ENCODE data around the gene SLC22A25. TPM values are rescaled to one million over a fixed set of nuclear protein-coding genes. Genes with fewer than 3 reads are reported as not detected.

SLC22A25 gene
- total RNA-seq, 1 donor from 2014 or later = not detected

- peaks cover 6% of the 10 kb centered on the region for H3K27me3 Mint-ChIP-seq (ENCODE audit: insufficient read depth, low read depth)
- no peaks in the 10 kb centered on the region for H3K4me1 Mint-ChIP-seq
- H2AFZ ChIP-seq (replicated peaks) = no peak overlapping the region
Measured at GRCh38 chr11:63210111-63210510, 33.3 kb downstream of the SLC22A25 start.

More at GRCh38 chr11:63210111-63210510, 33.3 kb downstream of the SLC22A25 start:
- Histone ChIP-seq H3K27me3 (no peaks in the 10 kb centered on the region), H3K27ac (no peak overlapping the region), H3K4me3 (no peak overlapping the region), H3K36me3 (no peaks in the 10 kb centered on the region), H3K79me2 (ENCODE audit: low read depth) (no peaks in the 10 kb centered on the region), H4K20me1 (ENCODE audit: low read depth) (no peaks in the 10 kb centered on the region), H3K4me1 (no peaks in the 10 kb centered on the region), H3K9me3 (ENCODE audit: low read depth) (peaks cover 5% of the 10 kb centered on the region), H3K9ac (no peak overlapping the region), H3K4me2 (no peak overlapping the region), H3F3A (ENCODE audit: low read depth) (no peaks in the 10 kb centered on the region)
- Mint-ChIP-seq H3K36me3 (no peaks in the 10 kb centered on the region), H3K27ac (no peak overlapping the region), H3K4me3 (no peak overlapping the region), H3K9me3 (peaks cover 15% of the 10 kb centered on the region)
- no peak for TF ChIP-seq EZH2 (IDR thresholded peaks at IDR 0.05)
- TF ChIP-seq EZH2phosphoT487 (IDR thresholded peaks at IDR 0.05) = no peak
- no peak for TF ChIP-seq CTCF (IDR thresholded peaks at IDR 0.05)
- no peak for DNase-seq (ENCODE audit: low spot score)

Other genes starting within 250 kb of the SLC22A25 start
- not detected in 2 replicates for gene SLC22A8, start 227.8 kb downstream of the SLC22A25 start, total RNA-seq (ENCODE audit: low replicate concordance)
- not detected in 2 replicates for gene SLC22A24, start 99.4 kb downstream of the SLC22A25 start, total RNA-seq (ENCODE audit: low replicate concordance)
- gene SLC22A9, start 126.2 kb upstream of the SLC22A25 start, total RNA-seq (ENCODE audit: low replicate concordance) = not detected in 2 replicates
- gene PLAAT5, start 247.6 kb upstream of the SLC22A25 start, total RNA-seq (ENCODE audit: low replicate concordance) = 0.77 TPM in 1 of 2 replicates, not detected in the other